Activated CD4-positive, alpha-beta T cell treated with anti-CD3 and anti-CD28 coated beads, Interleukin-2, amount 10 ng/mL, durations not matched to agents 24 days and 14 days (primary cell): ENCODE measurements around the gene HOXC13. TPM values are rescaled to one million over a fixed set of nuclear protein-coding genes. Genes with fewer than 3 reads are reported as not detected.

Experiments used
- DNase-seq: peaks from one replicate; pipeline ENCODE4 v3.0.0; 2022
- H3K27ac Mint-ChIP-seq: one replicate; pipeline ENCODE4 v1.8.0; 2022; ENCODE audit warnings: mild to moderate bottlenecking, mixed read lengths
- H3K27me3 Mint-ChIP-seq: one replicate; pipeline ENCODE4 v1.8.0; 2022; ENCODE audit warnings: mixed read lengths
- H3K36me3 Mint-ChIP-seq: one replicate; pipeline ENCODE4 v1.8.0; 2022; ENCODE audit warnings: low read depth, mild to moderate bottlenecking, mixed read lengths
- H3K4me1 Mint-ChIP-seq: one replicate; pipeline ENCODE4 v1.8.0; 2021; ENCODE audit warnings: mixed read lengths
- H3K4me3 Mint-ChIP-seq: one replicate; pipeline ENCODE4 v1.8.0; 2022; ENCODE audit warnings: mild to moderate bottlenecking, moderate library complexity, mixed read lengths
- H3K9me3 Mint-ChIP-seq: one replicate; pipeline ENCODE4 v1.8.0; 2021; ENCODE audit warnings: mixed read lengths
- intact Hi-C: fragments of 100-400 bp; cut with micrococcal nuclease; formaldehyde crosslinking; loops from one replicate; pipeline ENCODE4 v1.15.1; 2023
- total RNA-seq: library from RNA; stranded (reverse); gene quantifications from 2 replicates; pipeline ENCODE4 v1.2.3, GENCODE V29; 2022

Gene HOXC13
- total RNA-seq, 1 donor from 2014 or later: not detected

GRCh38 chr12:53954694-53955035 is 16.0 kb downstream of the HOXC13 start, which contains the start of gene HOXC12:
HOXC12 (plus strand) TSS chr12:53954903; CDS start chr12:53954930, 27 bp downstream.
- H3K4me3 Mint-ChIP-seq: no peak within 1 kb of the TSS
- peaks cover 1% of the 10 kb centered on the region for H3K36me3 Mint-ChIP-seq
- H3K27ac Mint-ChIP-seq: peak within 1 kb of the TSS; percentile 62
- peaks cover 82% of the 10 kb centered on the region for H3K27me3 Mint-ChIP-seq
- H3K4me1 Mint-ChIP-seq: peaks cover 5% of the 10 kb centered on the region
- peaks cover 6% of the 10 kb centered on the region for H3K9me3 Mint-ChIP-seq
- DNase-seq: no peak
- intact Hi-C loops: loop anchor here (2.0 to 5.0 kb wide), 3 partner anchors 40 to 98 kb away; partner anchors contain the start of genes HOXC4 and HOXC5

GRCh38 chr12:53955036-53955775 is 16.6 kb downstream of the HOXC13 start:
- Mint-ChIP-seq H3K4me3 (no peak overlapping the region), H3K9me3 (peaks cover 10% of the 10 kb centered on the region), H3K27ac (no peak overlapping the region), H3K36me3 (peaks cover 1% of the 10 kb centered on the region), H3K27me3 (peaks cover 83% of the 10 kb centered on the region), H3K4me1 (peaks cover 5% of the 10 kb centered on the region)
- DNase-seq: no peak
- intact Hi-C loops: loop anchor here (2.0 to 5.0 kb wide), 2 partner anchors 40 to 77 kb away; partner anchors contain the start of gene HOXC5

- H3K9me3 Mint-ChIP-seq: peaks cover 13% of the 10 kb centered on the region
- peaks cover 5% of the 10 kb centered on the region for H3K4me1 Mint-ChIP-seq
- no peak for DNase-seq
- no peak overlapping the region for H3K4me3 Mint-ChIP-seq
- H3K27me3 Mint-ChIP-seq: peaks cover 85% of the 10 kb centered on the region
- intact Hi-C loops: loop anchor here (2.0 to 5.0 kb wide), 2 partner anchors 39 to 76 kb away; partner anchors contain the start of gene HOXC5
- H3K36me3 Mint-ChIP-seq: peaks cover 1% of the 10 kb centered on the region
- H3K27ac Mint-ChIP-seq: peak overlapping the region; percentile 50
Observed at GRCh38 chr12:53955776-53956250, 17.2 kb downstream of the HOXC13 start.

GRCh38 chr12:53956251-53956887 is 17.7 kb downstream of the HOXC13 start:
- peaks cover 81% of the 10 kb centered on the region for H3K27me3 Mint-ChIP-seq
- H3K4me1 Mint-ChIP-seq: peaks cover 5% of the 10 kb centered on the region
- no peak for DNase-seq
- peaks cover 1% of the 10 kb centered on the region for H3K36me3 Mint-ChIP-seq
- H3K9me3 Mint-ChIP-seq: peaks cover 13% of the 10 kb centered on the region
- H3K27ac Mint-ChIP-seq: peak overlapping the region; percentile 50
- H3K4me3 Mint-ChIP-seq: no peak overlapping the region
- intact Hi-C loops: loop anchor here (5.0 kb wide), 1 partner anchor 76 kb away; the partner anchor contains the start of gene HOXC5

- H3K9me3 Mint-ChIP-seq: peaks cover 13% of the 10 kb centered on the region
- peaks cover 5% of the 10 kb centered on the region for H3K4me1 Mint-ChIP-seq
- intact Hi-C loops: loop anchor here (5.0 kb wide), 1 partner anchor 75 kb away; the partner anchor contains the start of gene HOXC5
- H3K36me3 Mint-ChIP-seq: peaks cover 1% of the 10 kb centered on the region
- H3K27ac Mint-ChIP-seq: no peak overlapping the region
- peaks cover 81% of the 10 kb centered on the region for H3K27me3 Mint-ChIP-seq
- no peak overlapping the region for H3K4me3 Mint-ChIP-seq
- DNase-seq: no peak
Observed at GRCh38 chr12:53956914-53957536, 18.4 kb downstream of the HOXC13 start.

GRCh38 chr12:53958128-53958527 is 19.5 kb downstream of the HOXC13 start:
- Mint-ChIP-seq H3K27me3 (peaks cover 80% of the 10 kb centered on the region), H3K27ac (no peak overlapping the region), H3K9me3 (peaks cover 13% of the 10 kb centered on the region), H3K36me3 (peaks cover 1% of the 10 kb centered on the region), H3K4me3 (no peak overlapping the region), H3K4me1 (peaks cover 5% of the 10 kb centered on the region)
- intact Hi-C loops: loop anchor here (5.0 kb wide), 1 partner anchor 74 kb away; the partner anchor contains the start of gene HOXC5
- DNase-seq: no peak

GRCh38 chr12:53959314-53959713 is 20.7 kb downstream of the HOXC13 start:
- Mint-ChIP-seq H3K9me3 (peaks cover 9% of the 10 kb centered on the region), H3K36me3 (no peaks in the 10 kb centered on the region), H3K27me3 (peaks cover 79% of the 10 kb centered on the region), H3K4me3 (no peak overlapping the region), H3K4me1 (peaks cover 7% of the 10 kb centered on the region), H3K27ac (no peak overlapping the region)
- intact Hi-C loops: loop anchor here (5.0 kb wide), 1 partner anchor 73 kb away; the partner anchor contains the start of gene HOXC5
- DNase-seq: no peak

- H3K4me1 Mint-ChIP-seq: peaks cover 10% of the 10 kb centered on the region
- H3K36me3 Mint-ChIP-seq: no peaks in the 10 kb centered on the region
- intact Hi-C loops: no loop called here
- no peak for DNase-seq
- no peak overlapping the region for H3K4me3 Mint-ChIP-seq
- peaks cover 85% of the 10 kb centered on the region for H3K27me3 Mint-ChIP-seq
- peaks cover 9% of the 10 kb centered on the region for H3K9me3 Mint-ChIP-seq
- H3K27ac Mint-ChIP-seq: peak overlapping the region; percentile 25
Observed at GRCh38 chr12:53960187-53961024, 21.8 kb downstream of the HOXC13 start.

GRCh38 chr12:53961025-53961761 is 22.6 kb downstream of the HOXC13 start:
- Mint-ChIP-seq H3K4me3 (no peak overlapping the region), H3K9me3 (peaks cover 9% of the 10 kb centered on the region), H3K27ac (no peak overlapping the region), H3K27me3 (peaks cover 88% of the 10 kb centered on the region), H3K36me3 (no peaks in the 10 kb centered on the region), H3K4me1 (peaks cover 7% of the 10 kb centered on the region)
- no peak for DNase-seq
- intact Hi-C loops: no loop called here

GRCh38 chr12:53963005-53963404 is 24.4 kb downstream of the HOXC13 start:
- H3K4me3 Mint-ChIP-seq: no peak overlapping the region
- no peaks in the 10 kb centered on the region for H3K36me3 Mint-ChIP-seq
- intact Hi-C loops: no loop called here
- no peak overlapping the region for H3K27ac Mint-ChIP-seq
- H3K4me1 Mint-ChIP-seq: peaks cover 13% of the 10 kb centered on the region
- peaks cover 9% of the 10 kb centered on the region for H3K9me3 Mint-ChIP-seq
- H3K27me3 Mint-ChIP-seq: peaks cover 88% of the 10 kb centered on the region
- DNase-seq: no peak

GRCh38 chr12:53963434-53964314 is 25.0 kb downstream of the HOXC13 start:
- no peak overlapping the region for H3K27ac Mint-ChIP-seq
- H3K4me1 Mint-ChIP-seq: peaks cover 13% of the 10 kb centered on the region
- no peak overlapping the region for H3K4me3 Mint-ChIP-seq
- no peaks in the 10 kb centered on the region for H3K36me3 Mint-ChIP-seq
- peaks cover 9% of the 10 kb centered on the region for H3K9me3 Mint-ChIP-seq
- H3K27me3 Mint-ChIP-seq: peaks cover 88% of the 10 kb centered on the region
- DNase-seq: no peak
- intact Hi-C loops: no loop called here

- no peak for DNase-seq
- Mint-ChIP-seq H3K27me3 (peaks cover 90% of the 10 kb centered on the region), H3K4me3 (no peak overlapping the region), H3K4me1 (peaks cover 13% of the 10 kb centered on the region), H3K36me3 (no peaks in the 10 kb centered on the region), H3K9me3 (peaks cover 9% of the 10 kb centered on the region), H3K27ac (no peak overlapping the region)
- intact Hi-C loops: no loop called here
Observed at GRCh38 chr12:53964315-53964713, 25.7 kb downstream of the HOXC13 start.
